Neural progenitor cell (in vitro differentiated cells): ENCODE measurements around the gene NSUN4.

Experiments
- CTCF ChIP-seq: fragments of 200-600 bp; sonication (generic); IDR thresholded peaks from 2 replicates; pipeline ENCODE4 v1.5.1; 2017; ENCODE audit warnings: antibody characterized with exemption, mild to moderate bottlenecking
- EZH2 ChIP-seq: fragments of 200-600 bp; sonication (generic); IDR thresholded peaks from 2 replicates; pipeline ENCODE4 v1.6.1; 2017; ENCODE audit warnings: antibody characterized with exemption, mild to moderate bottlenecking, moderate library complexity
- EZH2phosphoT487 ChIP-seq: fragments of 200-600 bp; sonication (generic); IDR thresholded peaks from 2 replicates; pipeline ENCODE4 v1.6.1; 2017; ENCODE audit warnings: antibody characterized with exemption

GRCh38 chr1:46345281-46345680, 4.7 kb downstream of the NSUN4 start:
- TF ChIP-seq EZH2 (no peak), CTCF (no peak), EZH2phosphoT487 (no peak)
